22Rv1 (cell line): Measurements from ENCODE around the gene KCNK4.

Experiments used
- ZFX ChIP-seq: fragments of 450-650 bp; IDR thresholded peaks from 2 replicates; pipeline ENCODE4 v1.6.1; 2017; ENCODE audit warnings: antibody characterized with exemption, borderline replicate concordance
- TF ChIP-seq, protein P1 (sequence below): fragments of 450-650 bp; IDR thresholded peaks from 2 replicates; pipeline ENCODE4 v1.5.1; 2017; ENCODE audit warnings: mild to moderate bottlenecking

DNA sequence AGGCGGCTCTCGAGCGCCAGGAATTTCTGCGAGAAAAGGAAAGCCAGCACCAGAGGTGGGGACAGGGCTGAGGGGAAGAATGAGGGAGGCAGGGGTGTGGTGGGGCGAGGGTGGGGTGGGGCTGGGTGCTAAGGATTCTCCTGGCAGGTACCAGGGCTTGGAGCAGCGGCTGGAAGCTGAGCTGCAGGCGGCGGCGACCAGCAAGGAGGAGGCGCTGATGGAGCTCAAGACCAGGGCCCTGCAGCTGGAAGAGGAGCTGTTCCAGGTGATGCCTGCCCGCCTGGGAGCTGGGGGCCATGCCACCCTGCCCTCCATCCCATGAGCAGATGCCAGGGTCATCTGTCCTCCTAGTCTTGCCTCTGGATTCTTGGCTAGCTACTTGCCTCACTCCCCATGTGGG is 58.3 kb downstream of the KCNK4 start:
- TF ChIP-seq, protein P1, sequence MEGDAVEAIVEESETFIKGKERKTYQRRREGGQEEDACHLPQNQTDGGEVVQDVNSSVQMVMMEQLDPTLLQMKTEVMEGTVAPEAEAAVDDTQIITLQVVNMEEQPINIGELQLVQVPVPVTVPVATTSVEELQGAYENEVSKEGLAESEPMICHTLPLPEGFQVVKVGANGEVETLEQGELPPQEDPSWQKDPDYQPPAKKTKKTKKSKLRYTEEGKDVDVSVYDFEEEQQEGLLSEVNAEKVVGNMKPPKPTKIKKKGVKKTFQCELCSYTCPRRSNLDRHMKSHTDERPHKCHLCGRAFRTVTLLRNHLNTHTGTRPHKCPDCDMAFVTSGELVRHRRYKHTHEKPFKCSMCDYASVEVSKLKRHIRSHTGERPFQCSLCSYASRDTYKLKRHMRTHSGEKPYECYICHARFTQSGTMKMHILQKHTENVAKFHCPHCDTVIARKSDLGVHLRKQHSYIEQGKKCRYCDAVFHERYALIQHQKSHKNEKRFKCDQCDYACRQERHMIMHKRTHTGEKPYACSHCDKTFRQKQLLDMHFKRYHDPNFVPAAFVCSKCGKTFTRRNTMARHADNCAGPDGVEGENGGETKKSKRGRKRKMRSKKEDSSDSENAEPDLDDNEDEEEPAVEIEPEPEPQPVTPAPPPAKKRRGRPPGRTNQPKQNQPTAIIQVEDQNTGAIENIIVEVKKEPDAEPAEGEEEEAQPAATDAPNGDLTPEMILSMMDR, result no peak
- TF ChIP-seq ZFX, result no peak
